Fibroblast of skin of scalp (primary cell): ENCODE data around the gene CXCL12.

Experiments used
- DNase-seq: peaks from one replicate; pipeline ENCODE4 v3.0.0-alpha.2; 2013

The CXCL12 gene

GRCh38 chr10:44362866-44363711, 21.8 kb downstream of the CXCL12 start:
- DNase-seq, result no peak

GRCh38 chr10:44361109-44361508, 23.8 kb downstream of the CXCL12 start:
- no peak for DNase-seq

DNA sequence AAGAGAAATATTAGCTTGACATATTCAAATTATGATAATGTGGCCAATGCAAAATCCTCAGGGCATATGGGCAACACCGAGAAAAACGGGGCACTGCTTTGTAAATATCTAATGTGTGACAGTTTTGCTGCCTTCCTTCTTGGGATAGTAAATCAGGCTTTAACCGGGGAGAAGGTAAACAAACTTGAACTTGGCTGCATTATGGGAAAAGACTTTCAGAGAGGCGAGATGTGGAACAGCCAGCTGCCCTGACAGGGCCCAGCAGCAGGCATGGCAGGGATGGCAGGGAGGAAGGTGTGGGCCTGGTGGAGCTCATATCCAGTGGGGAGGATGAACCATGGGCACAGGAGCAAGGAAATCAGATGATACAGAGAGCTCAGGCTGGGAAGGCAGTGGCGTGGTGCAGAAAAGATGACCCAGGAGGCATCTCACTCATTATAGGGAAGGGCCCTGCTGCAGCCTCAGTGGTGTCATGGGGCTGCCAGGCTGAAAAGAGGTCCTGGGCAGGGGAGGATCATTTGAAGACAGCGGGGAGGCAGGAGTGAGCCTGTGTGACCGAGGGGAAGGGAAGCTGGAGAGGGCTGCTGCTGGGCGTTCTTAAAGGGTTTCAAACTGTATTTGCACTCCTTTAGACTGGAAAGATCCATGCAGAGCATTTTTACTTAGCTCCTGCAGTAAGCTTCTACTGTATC, 26.7 kb downstream of the CXCL12 start:
- DNase-seq, result no peak

- no peak for DNase-seq
These were observed 27.8 kb downstream of the CXCL12 start for GRCh38 chr10:44357023-44357540.

- no peak for DNase-seq
These were observed 28.5 kb downstream of the CXCL12 start for GRCh38 chr10:44356139-44357022.

DNA sequence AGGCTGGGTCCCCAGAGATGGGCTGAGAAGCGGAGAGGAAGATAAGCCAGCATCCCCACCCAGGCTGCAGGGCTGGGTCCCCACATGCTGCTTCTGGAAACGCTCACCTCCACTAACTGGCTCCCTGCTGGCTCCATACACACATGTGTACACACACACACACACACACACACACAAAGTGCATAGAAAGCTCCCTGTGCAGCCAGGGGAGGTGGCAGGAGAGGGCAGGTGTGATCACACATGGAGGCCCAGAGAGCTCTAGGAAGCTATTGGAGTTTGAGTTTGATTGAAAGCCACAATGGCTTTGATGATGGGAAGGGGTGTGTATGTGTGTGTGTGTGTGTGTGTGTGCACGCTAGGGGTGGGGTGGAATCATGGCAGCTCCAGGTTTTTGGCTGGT, 29.3 kb downstream of the CXCL12 start:
- no peak for DNase-seq

- no peak for DNase-seq
These were observed 30.1 kb downstream of the CXCL12 start for GRCh38 chr10:44354771-44355170.

- DNase-seq, result no peak
These were observed 31.2 kb downstream of the CXCL12 start for GRCh38 chr10:44353721-44354120.

GRCh38 chr10:44353128-44353390, 31.8 kb downstream of the CXCL12 start:
- no peak for DNase-seq

DNA sequence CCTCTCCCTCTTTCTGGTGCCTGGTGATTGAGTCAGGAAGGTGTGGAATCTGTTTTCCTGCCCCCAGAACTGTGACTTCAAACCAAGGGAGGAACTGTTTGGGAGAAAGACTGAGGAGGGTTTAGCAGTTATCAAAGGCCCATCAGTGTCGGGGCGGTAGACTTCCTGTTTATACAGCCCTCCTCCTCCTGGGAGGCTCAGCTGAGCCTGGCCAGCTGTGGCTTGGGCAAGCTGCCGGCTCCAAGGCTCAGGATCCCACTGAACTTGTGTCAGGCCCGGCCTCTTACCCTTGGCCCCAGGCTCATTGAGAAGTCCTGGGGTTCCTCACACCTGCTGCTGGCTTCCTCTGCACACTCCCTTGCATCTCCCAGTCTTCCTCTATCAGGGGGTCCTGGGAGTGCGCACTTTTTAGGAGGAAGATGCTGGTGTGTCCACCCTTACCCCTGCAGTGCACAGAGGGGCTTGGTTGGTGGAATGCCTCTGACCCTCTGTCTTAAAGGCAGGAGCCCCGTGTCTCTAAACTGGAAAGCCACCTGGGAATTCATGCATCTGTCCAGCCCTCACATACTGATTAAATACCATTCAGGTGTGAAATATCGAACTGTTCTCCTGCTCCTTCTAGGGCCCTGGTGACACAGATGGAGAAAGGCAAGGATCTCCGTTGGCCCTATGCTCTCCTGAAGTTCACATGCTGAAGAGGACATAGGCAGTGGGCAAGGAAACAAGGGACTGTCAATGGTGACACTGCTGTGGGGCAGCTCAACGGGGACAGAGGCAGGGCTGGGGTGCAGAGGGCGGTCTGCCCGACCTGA, 32.4 kb downstream of the CXCL12 start:
- DNase-seq, result peak; percentile 41

GRCh38 chr10:44348496-44348895, 36.4 kb downstream of the CXCL12 start:
- no peak for DNase-seq

GRCh38 chr10:44347609-44348400, 37.1 kb downstream of the CXCL12 start:
- DNase-seq, result no peak

GRCh38 chr10:44344727-44345126, 40.2 kb downstream of the CXCL12 start:
- DNase-seq, result no peak

DNA sequence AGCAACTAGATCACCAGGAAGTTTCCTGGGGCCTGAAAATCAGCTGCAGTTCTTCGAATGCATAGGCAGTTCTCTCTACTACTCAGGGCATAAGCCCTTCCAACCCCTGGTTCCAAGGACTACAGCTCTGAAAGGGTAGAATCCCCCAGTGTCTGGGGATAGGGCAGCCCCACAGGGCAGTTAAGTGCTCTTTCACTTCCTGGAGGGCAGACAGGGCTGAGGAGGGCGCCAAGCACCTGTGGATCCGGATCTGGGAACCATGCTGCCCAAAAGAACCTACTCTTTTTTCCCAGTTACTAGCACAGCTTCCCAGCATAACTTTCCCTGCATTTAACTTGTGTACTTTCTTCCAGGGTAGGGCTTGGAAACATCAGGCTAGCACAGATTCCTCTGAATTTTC, 41.1 kb downstream of the CXCL12 start:
- DNase-seq, result no peak

- no peak for DNase-seq
These were observed 43.0 kb downstream of the CXCL12 start for GRCh38 chr10:44341886-44342285.

DNA sequence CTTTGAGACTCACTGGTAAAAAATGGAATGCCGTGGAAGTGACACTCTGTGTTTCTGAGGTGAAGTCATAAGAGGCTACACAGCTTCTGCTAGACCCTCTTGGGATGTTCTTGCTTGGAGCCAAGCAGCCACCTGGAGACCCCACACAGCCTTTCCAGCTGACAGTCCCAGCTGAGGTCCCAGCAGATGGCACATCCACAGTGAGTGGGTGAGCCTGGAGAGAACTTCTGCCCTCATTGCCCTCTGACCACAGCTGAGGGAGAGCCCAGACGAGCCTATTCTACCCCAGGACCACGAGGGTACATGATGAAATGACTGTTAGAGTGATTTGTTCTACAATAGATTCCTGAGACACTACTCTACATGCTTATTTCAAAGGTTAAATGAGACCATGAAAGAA, 44.3 kb downstream of the CXCL12 start:
- DNase-seq, result no peak

DNA sequence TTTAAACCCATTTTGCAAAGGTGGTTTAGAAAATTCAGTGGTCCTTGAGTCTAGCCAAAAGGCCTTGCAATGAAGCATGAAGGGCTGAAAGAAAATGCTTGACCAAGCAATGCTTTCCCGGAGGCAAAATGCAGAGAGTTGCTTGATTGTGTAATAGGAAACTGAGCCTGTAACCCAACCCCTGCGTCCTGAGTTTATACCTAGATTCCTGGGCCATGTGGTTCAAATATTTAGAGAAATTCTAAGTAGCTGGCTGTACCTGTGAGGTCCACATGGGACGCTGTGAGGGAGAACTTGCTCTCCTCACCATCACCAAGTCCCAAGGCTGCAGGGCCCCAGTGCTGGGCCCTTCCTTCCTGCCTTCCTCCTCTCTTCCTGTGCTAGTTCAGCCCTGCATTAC, 45.7 kb downstream of the CXCL12 start:
- no peak for DNase-seq

DNA sequence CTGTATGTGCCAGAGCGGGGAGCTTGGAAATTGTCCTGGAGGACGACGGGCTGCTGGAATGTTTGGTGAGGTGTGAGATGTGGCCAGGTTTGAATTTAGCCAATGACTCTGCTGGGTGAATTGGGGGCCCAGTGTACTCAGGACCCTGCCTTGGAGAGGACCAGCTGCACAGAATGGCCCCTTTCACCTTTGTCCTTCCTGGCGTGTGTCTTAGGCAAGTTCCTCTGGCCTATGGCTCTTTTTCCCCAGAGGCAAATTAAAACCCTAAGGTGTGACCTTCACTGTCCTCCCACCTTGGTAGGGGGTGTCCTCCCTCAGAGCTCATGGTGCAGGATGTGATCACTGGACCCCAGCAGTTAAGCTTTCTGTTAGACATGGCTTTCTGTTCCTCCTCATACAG, 47.8 kb downstream of the CXCL12 start:
- no peak for DNase-seq

- no peak for DNase-seq
These were observed 49.4 kb downstream of the CXCL12 start for GRCh38 chr10:44335330-44336021.

GRCh38 chr10:44334621-44335184, 50.2 kb downstream of the CXCL12 start:
- DNase-seq, result peak; percentile 56
